GM12878 (cell line): ENCODE measurements around the gene PAX9. TPM values are rescaled to one million over a fixed set of nuclear protein-coding genes. Genes with fewer than 3 reads are reported as not detected.

ENCODE experiments used
- ATAC-seq: fragments of 200-7000 bp; cut with Tn5 transposase; 3 replicates; pipeline ENCODE4 v1.9.1; 2020; ENCODE audit warnings: mild to moderate bottlenecking, moderate library complexity
- BruUV-seq: library from RNA; stranded (reverse); fragments of 400-500 nt; replicated peaks from 2 replicates; lab custom pipeline; 2021; lab: Mats Ljungman, UMichigan
- CTCF ChIA-PET: fragments of 300-600 bp; sonication (Branson Sonifier 250); formaldehyde crosslinking; extraction: SDS; loops from one replicate; lab custom pipeline; 2021; ENCODE audit warnings: inconsistent platforms; lab: Yijun Ruan, JAX
- POLR2A ChIA-PET: fragments of 350-600 bp; formaldehyde crosslinking; extraction: SDS; loops from one replicate; lab custom pipeline; 2021; ENCODE audit warnings: inconsistent platforms; lab: Charles Lee
- RAD21 ChIA-PET: fragments of 300-600 bp; sonication (Branson Sonifier 250); formaldehyde crosslinking; loops from one replicate; lab custom pipeline; 2023; ENCODE audit warnings: antibody characterized with exemption; ENCODE audit not compliant: unreplicated experiment; lab: Charles Lee
- SMC1A ChIA-PET: fragments of 300-600 bp; sonication (Branson Sonifier 250); formaldehyde crosslinking; loops from one replicate; lab custom pipeline; 2023; ENCODE audit not compliant: unreplicated experiment, uncharacterized antibody; lab: Charles Lee
- DNase-seq: peaks from one replicate; pipeline ENCODE4 v3.0.0-alpha.2; 2011; ENCODE audit warnings: low read depth, low spot score
- FAIRE-seq: peaks from 3 replicates; lab custom pipeline; 2011; peaks lifted over from hg19 to GRCh38; lab: Jason Lieb, UNC
- H2AFZ ChIP-seq: 2 replicates; pipeline ENCODE4 v1.6.0; 2011; ENCODE audit warnings: low read depth, low read length, control low read depth; ENCODE audit not compliant: control insufficient read depth
- H3K27ac ChIP-seq: 2 replicates; pipeline ENCODE4 v1.5.1; 2011; ENCODE audit warnings: control low read depth; ENCODE audit not compliant: control insufficient read depth, insufficient read depth
- H3K27me3 ChIP-seq, 2 experiments: replicated peaks in 1 of 2; 2 replicates each; pipeline versions ENCODE4 v1.6.0 to v1.6.1; 2011; ENCODE audit warnings: low read length in 1 of 2; ENCODE audit not compliant: control insufficient read depth in 2 of 2, insufficient read depth in 2 of 2
- H3K36me3 ChIP-seq, 2 experiments: 2 replicates each; pipeline ENCODE4 v1.5.1; 2011; ENCODE audit warnings: low read length in 1 of 2; ENCODE audit not compliant: control insufficient read depth in 2 of 2, insufficient read depth in 2 of 2
- H3K4me1 ChIP-seq: 2 replicates; pipeline ENCODE4 v1.6.1; 2011; ENCODE audit warnings: mild to moderate bottlenecking, low read length, moderate library complexity, mixed read lengths; ENCODE audit not compliant: control insufficient read depth, insufficient read depth
- H3K4me2 ChIP-seq: 2 replicates; pipeline ENCODE4 v1.6.0; 2011; ENCODE audit warnings: control low read depth; ENCODE audit not compliant: control insufficient read depth, insufficient read depth
- H3K4me3 ChIP-seq: fragments of 200-600 bp; sonication (generic); 2 replicates; pipeline ENCODE4 v1.5.1; 2016
- H3K79me2 ChIP-seq: 2 replicates; pipeline ENCODE4 v1.6.0; 2011; ENCODE audit warnings: low read length; ENCODE audit not compliant: control insufficient read depth, insufficient read depth
- H3K9ac ChIP-seq: 2 replicates; pipeline ENCODE4 v1.8.0; 2011; ENCODE audit warnings: low read length, control low read depth, mixed read lengths; ENCODE audit not compliant: control insufficient read depth, insufficient read depth
- H3K9me3 ChIP-seq: replicated peaks from 3 replicates; pipeline ENCODE4 v1.5.1; 2011; ENCODE audit warnings: mild to moderate bottlenecking, low read length; ENCODE audit not compliant: control insufficient read depth, insufficient read depth
- H4K20me1 ChIP-seq: 2 replicates; pipeline ENCODE4 v1.6.0; 2011; ENCODE audit not compliant: control insufficient read depth, insufficient read depth
- BHLHE40 ChIP-seq, 2 experiments: fragments of 450-650 bp in 1 of 2; IDR thresholded peaks; 2 replicates each; pipeline ENCODE4 v1.6.1; 2011 to 2017; ENCODE audit warnings: low read depth in 2 of 2, borderline replicate concordance in 1 of 2, improper control_type of control experiment in 1 of 2, low read length in 1 of 2, mild to moderate bottlenecking in 1 of 2
- CBFB ChIP-seq: IDR thresholded peaks from 2 replicates; pipeline ENCODE4 v1.6.1; 2016; ENCODE audit warnings: antibody characterized with exemption, low read depth
- CHD2 ChIP-seq: IDR thresholded peaks from 2 replicates; pipeline ENCODE4 v1.6.1; 2011; ENCODE audit warnings: low read depth, low read length, improper control_type of control experiment, borderline replicate concordance
- FOXK2 ChIP-seq: fragments of 450-650 bp; IDR thresholded peaks from 2 replicates; pipeline ENCODE4 v1.6.1; 2017; ENCODE audit warnings: mild to moderate bottlenecking, moderate library complexity
- HCFC1 ChIP-seq: fragments of 150-350 bp; IDR thresholded peaks from 2 replicates; pipeline ENCODE4 v1.6.1; 2014; ENCODE audit warnings: low read length
- HDGF ChIP-seq: fragments of 450-650 bp; IDR thresholded peaks from 2 replicates; pipeline ENCODE4 v1.6.1; 2016; ENCODE audit warnings: antibody characterized with exemption
- KLF5 ChIP-seq: fragments of 450-650 bp; IDR thresholded peaks from 2 replicates; pipeline ENCODE4 v1.6.1; 2014; ENCODE audit warnings: mild to moderate bottlenecking; ENCODE audit not compliant: partially characterized antibody
- LARP7 ChIP-seq: fragments of 450-650 bp; IDR thresholded peaks from 2 replicates; pipeline ENCODE4 v1.6.1; 2017; ENCODE audit warnings: mild to moderate bottlenecking
- NR2F1 ChIP-seq: fragments of 450-650 bp; conservative IDR thresholded peaks from 2 replicates; pipeline ENCODE4 v1.6.1; 2017; ENCODE audit warnings: mild to moderate bottlenecking
- PML ChIP-seq: IDR thresholded peaks from 2 replicates; pipeline ENCODE4 v1.6.1; 2012; ENCODE audit warnings: low read length, inconsistent platforms
- POLR2AphosphoS5 ChIP-seq: IDR thresholded peaks from 2 replicates; pipeline ENCODE4 v1.6.1; 2011; ENCODE audit warnings: mild to moderate bottlenecking, low read length, inconsistent platforms
- RUNX3 ChIP-seq: IDR thresholded peaks from 2 replicates; pipeline ENCODE4 v1.6.1; 2012; ENCODE audit warnings: low read length, inconsistent platforms
- TBL1XR1 ChIP-seq: IDR thresholded peaks from 2 replicates; pipeline ENCODE4 v1.6.1; 2012; ENCODE audit warnings: low read depth, low read length, improper control_type of control experiment
- ZBED1 ChIP-seq: IDR thresholded peaks from 2 replicates; pipeline ENCODE4 v1.6.1; 2016; ENCODE audit warnings: borderline replicate concordance
- ZNF217 ChIP-seq: fragments of 450-650 bp; IDR thresholded peaks from 2 replicates; pipeline ENCODE4 v1.6.1; 2017; ENCODE audit warnings: antibody characterized with exemption, mild to moderate bottlenecking
- WGBS: methylation state at CpG from one replicate; pipeline ENCODE4 v1.1.6; 2016; ENCODE audit warnings: low lambda C conversion rate; ENCODE audit not compliant: insufficient replicate concordance, insufficient coverage; ENCODE audit errors: missing lambda C conversion rate; 5-methylcytosine and 5-hydroxymethylcytosine counted together
- in situ Hi-C: fragments of 300-500 bp; cut with MboI; formaldehyde crosslinking; loops from 9 replicates; pipeline ENCODE4 v1.14.3; 2018; ENCODE audit warnings: mixed read lengths
- intact Hi-C: fragments of 100-400 bp; cut with micrococcal nuclease; formaldehyde crosslinking; loops from one replicate; pipeline ENCODE4 v1.14.2; 2022; ENCODE audit not compliant: unreplicated experiment
- polyA plus RNA-seq, 11 experiments: library from polyadenylated mRNA; depleted of rRNA in 4 of 11; unstranded in 6 of 11; stranded (reverse) in 5 of 11; fragments of >200 nt; fragmentation: Nextera tagmentation in 4 of 11; fragmentation: Illumina TruSeq in 1 of 11; extraction: Ambion mirVana in 4 of 11; extraction: Trizol in 1 of 11; gene quantifications; 1 replicate in 1 of 11; 2 replicates in 10 of 11; pipeline versions ENCODE4 v1.2.1 to v1.2.3, GENCODE V29; 2011 to 2016; ENCODE audit warnings: inconsistent platforms in 2 of 11, missing spikeins in 2 of 11, low read depth in 1 of 11
- total RNA-seq, 4 experiments: library from RNA; depleted of rRNA in 3 of 4; stranded (reverse); fragments of >200 nt in 3 of 4; fragmentation: Illumina TruSeq in 1 of 4; extraction: Trizol in 1 of 4; gene quantifications; 2 replicates each; pipeline versions ENCODE4 v1.2.1 to v1.2.3, GENCODE V29; 2013 to 2021
- TF ChIP-seq, protein P1 (sequence below): fragments of 450-650 bp; IDR thresholded peaks from 2 replicates; pipeline ENCODE4 v1.6.1; 2017; ENCODE audit warnings: antibody characterized with exemption, mild to moderate bottlenecking, moderate library complexity
- TF ChIP-seq, protein P2 (sequence below): IDR thresholded peaks from 2 replicates; pipeline ENCODE4 v1.6.1; 2012; ENCODE audit warnings: low read depth, low read length, improper control_type of control experiment
- TF ChIP-seq, protein P3 (sequence below): fragments of 450-650 bp; IDR thresholded peaks from 2 replicates; pipeline ENCODE4 v1.6.1; 2014; ENCODE audit warnings: mild to moderate bottlenecking
- TF ChIP-seq, protein P4 (sequence below): fragments of 450-650 bp; IDR thresholded peaks from 2 replicates; pipeline ENCODE4 v1.6.1; 2016; ENCODE audit warnings: mild to moderate bottlenecking
- TF ChIP-seq, protein P5 (sequence below): fragments of 450-650 bp; IDR thresholded peaks from 2 replicates; pipeline ENCODE4 v1.6.1; 2017; ENCODE audit warnings: mild to moderate bottlenecking

PAX9 gene
- total and polyA plus RNA-seq, 10 of the 15 experiments (the other 5 are each of a cell fraction or from before 2014, with no cell fraction given): 0.03 to 8.2 (median 0.09) TPM; not detected in 3

DNA sequence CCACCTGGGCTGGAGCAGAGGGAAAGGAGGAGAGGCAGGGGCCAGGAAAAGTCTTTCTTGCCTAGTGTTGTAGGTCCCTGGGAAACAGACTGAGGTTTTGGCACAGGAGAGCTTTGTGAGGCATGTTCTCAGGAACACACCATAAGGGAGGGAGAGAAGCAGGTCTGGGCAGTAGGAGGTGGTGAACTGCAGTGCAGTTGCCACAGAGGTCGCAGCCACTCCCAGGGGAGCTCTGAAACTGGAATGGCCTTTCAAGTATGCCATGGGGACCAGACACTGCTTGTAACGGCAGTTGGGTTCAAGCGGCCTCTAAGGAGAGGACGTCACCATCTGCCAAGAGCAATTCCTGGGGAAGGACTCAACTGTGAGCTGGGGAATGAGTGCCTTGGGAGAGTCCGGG, 43.8 kb upstream of the PAX9 start:
- H3K27me3 ChIP-seq: no peaks in the 10 kb centered on the region
- H3K4me1 ChIP-seq: no peaks in the 10 kb centered on the region
- no peak overlapping the region for H3K9ac ChIP-seq
- ATAC-seq (no peak), DNase-seq (no peak), FAIRE-seq (no peak)
- 28% methylated on average over 5 of the region's 5 CpGs for WGBS
- H3K79me2 ChIP-seq: no peaks in the 10 kb centered on the region
- H3K9me3 ChIP-seq: no peaks in the 10 kb centered on the region
- H3K4me3 ChIP-seq: no peak overlapping the region
- SMC1A ChIA-PET: no interaction called here
- TF ChIP-seq HDGF (no peak), TBL1XR1 (no peak), PML (no peak), ZNF217 (no peak), RUNX3 (no peak), CBFB (no peak), POLR2AphosphoS5 (no peak), LARP7 (no peak), BHLHE40 (IDR thresholded peaks at IDR 0.05; ENCODE audit: borderline replicate concordance in 1 of 2, low read depth in 2 of 2, low read length in 1 of 2) (no peak), FOXK2 (no peak), ZBED1 (no peak), HCFC1 (no peak), NR2F1 (no peak), KLF5 (no peak), CHD2 (no peak)
- TF ChIP-seq, protein P1, sequence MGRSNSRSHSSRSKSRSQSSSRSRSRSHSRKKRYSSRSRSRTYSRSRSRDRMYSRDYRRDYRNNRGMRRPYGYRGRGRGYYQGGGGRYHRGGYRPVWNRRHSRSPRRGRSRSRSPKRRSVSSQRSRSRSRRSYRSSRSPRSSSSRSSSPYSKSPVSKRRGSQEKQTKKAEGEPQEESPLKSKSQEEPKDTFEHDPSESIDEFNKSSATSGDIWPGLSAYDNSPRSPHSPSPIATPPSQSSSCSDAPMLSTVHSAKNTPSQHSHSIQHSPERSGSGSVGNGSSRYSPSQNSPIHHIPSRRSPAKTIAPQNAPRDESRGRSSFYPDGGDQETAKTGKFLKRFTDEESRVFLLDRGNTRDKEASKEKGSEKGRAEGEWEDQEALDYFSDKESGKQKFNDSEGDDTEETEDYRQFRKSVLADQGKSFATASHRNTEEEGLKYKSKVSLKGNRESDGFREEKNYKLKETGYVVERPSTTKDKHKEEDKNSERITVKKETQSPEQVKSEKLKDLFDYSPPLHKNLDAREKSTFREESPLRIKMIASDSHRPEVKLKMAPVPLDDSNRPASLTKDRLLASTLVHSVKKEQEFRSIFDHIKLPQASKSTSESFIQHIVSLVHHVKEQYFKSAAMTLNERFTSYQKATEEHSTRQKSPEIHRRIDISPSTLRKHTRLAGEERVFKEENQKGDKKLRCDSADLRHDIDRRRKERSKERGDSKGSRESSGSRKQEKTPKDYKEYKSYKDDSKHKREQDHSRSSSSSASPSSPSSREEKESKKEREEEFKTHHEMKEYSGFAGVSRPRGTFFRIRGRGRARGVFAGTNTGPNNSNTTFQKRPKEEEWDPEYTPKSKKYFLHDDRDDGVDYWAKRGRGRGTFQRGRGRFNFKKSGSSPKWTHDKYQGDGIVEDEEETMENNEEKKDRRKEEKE: no peak
- TF ChIP-seq, protein P2, sequence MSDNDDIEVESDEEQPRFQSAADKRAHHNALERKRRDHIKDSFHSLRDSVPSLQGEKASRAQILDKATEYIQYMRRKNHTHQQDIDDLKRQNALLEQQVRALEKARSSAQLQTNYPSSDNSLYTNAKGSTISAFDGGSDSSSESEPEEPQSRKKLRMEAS: no peak
- TF ChIP-seq, protein P3, sequence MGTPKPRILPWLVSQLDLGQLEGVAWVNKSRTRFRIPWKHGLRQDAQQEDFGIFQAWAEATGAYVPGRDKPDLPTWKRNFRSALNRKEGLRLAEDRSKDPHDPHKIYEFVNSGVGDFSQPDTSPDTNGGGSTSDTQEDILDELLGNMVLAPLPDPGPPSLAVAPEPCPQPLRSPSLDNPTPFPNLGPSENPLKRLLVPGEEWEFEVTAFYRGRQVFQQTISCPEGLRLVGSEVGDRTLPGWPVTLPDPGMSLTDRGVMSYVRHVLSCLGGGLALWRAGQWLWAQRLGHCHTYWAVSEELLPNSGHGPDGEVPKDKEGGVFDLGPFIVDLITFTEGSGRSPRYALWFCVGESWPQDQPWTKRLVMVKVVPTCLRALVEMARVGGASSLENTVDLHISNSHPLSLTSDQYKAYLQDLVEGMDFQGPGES: no peak
- TF ChIP-seq, protein P4, sequence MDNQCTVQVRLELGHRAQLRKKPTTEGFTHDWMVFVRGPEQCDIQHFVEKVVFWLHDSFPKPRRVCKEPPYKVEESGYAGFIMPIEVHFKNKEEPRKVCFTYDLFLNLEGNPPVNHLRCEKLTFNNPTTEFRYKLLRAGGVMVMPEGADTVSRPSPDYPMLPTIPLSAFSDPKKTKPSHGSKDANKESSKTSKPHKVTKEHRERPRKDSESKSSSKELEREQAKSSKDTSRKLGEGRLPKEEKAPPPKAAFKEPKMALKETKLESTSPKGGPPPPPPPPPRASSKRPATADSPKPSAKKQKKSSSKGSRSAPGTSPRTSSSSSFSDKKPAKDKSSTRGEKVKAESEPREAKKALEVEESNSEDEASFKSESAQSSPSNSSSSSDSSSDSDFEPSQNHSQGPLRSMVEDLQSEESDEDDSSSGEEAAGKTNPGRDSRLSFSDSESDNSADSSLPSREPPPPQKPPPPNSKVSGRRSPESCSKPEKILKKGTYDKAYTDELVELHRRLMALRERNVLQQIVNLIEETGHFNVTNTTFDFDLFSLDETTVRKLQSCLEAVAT: no peak
- TF ChIP-seq, protein P5, sequence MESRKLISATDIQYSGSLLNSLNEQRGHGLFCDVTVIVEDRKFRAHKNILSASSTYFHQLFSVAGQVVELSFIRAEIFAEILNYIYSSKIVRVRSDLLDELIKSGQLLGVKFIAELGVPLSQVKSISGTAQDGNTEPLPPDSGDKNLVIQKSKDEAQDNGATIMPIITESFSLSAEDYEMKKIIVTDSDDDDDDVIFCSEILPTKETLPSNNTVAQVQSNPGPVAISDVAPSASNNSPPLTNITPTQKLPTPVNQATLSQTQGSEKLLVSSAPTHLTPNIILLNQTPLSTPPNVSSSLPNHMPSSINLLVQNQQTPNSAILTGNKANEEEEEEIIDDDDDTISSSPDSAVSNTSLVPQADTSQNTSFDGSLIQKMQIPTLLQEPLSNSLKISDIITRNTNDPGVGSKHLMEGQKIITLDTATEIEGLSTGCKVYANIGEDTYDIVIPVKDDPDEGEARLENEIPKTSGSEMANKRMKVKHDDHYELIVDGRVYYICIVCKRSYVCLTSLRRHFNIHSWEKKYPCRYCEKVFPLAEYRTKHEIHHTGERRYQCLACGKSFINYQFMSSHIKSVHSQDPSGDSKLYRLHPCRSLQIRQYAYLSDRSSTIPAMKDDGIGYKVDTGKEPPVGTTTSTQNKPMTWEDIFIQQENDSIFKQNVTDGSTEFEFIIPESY: no peak
- no peaks in the 10 kb centered on the region for H4K20me1 ChIP-seq
- H3K27ac ChIP-seq: no peak overlapping the region
- in situ Hi-C loops: no loop called here
- RAD21 ChIA-PET: no interaction called here
- no peak overlapping the region for H3K4me2 ChIP-seq
- POLR2A ChIA-PET: no interaction called here
- H3K36me3 ChIP-seq: no peaks in the 10 kb centered on the region
- intact Hi-C loops: no loop called here
- CTCF ChIA-PET: interaction anchor here (1.4 kb wide), 1 partner anchor 65 kb away, joined by 4 read pairs; no protein-coding TSS in a partner anchor
- H2AFZ ChIP-seq: no peak overlapping the region
- BruUV-seq: no TSS peak
